Endothelial cell of umbilical vein (primary cell): Measurements from ENCODE around the gene DST. TPM values are rescaled to one million over a fixed set of nuclear protein-coding genes. Genes with fewer than 3 reads are reported as not detected.

Experiments used
- BruUV-seq: library from RNA; stranded (reverse); fragments of 400-500 nt; replicated peaks from 2 replicates; lab custom pipeline; 2021; lab: Mats Ljungman, UMichigan
- CTCF ChIA-PET: fragments of 300-600, 350-600 bp; sonication (Branson Sonifier 250); formaldehyde crosslinking; loops from one replicate; lab custom pipeline; 2021; ENCODE audit warnings: antibody characterized with exemption, inconsistent platforms; lab: Charles Lee
- POLR2A ChIA-PET: fragments of 300-600, 350-600 bp; sonication (Branson Sonifier 250); formaldehyde crosslinking; loops from one replicate; lab custom pipeline; 2021; ENCODE audit warnings: antibody characterized with exemption, inconsistent platforms; lab: Charles Lee
- DNase-seq: peaks from one replicate; pipeline ENCODE4 v3.0.0-alpha.2; 2011; ENCODE audit warnings: low read depth, low spot score
- FAIRE-seq: peaks from 2 replicates; lab custom pipeline; 2011; peaks lifted over from hg19 to GRCh38; lab: Jason Lieb, UNC
- H2AFZ ChIP-seq: 2 replicates; pipeline ENCODE4 v1.6.0; 2012; ENCODE audit warnings: low read depth, low read length, control low read depth, inconsistent platforms
- H3K27ac ChIP-seq: 2 replicates; pipeline ENCODE4 v1.5.1; 2011; ENCODE audit warnings: low read depth, mild to moderate bottlenecking, control low read depth, low read length, moderate library complexity; ENCODE audit not compliant: insufficient read depth
- H3K27me3 ChIP-seq, 2 experiments: 2 replicates each; pipeline versions ENCODE4 v1.6.0 to v1.6.1; 2011; ENCODE audit warnings: low read length in 2 of 2, mixed read lengths in 1 of 2; ENCODE audit not compliant: control insufficient read depth in 2 of 2, insufficient read depth in 2 of 2
- H3K36me3 ChIP-seq, 2 experiments: 2 replicates in 1 of 2; 3 replicates in 1 of 2; pipeline ENCODE4 v1.5.1; 2011; ENCODE audit warnings: low read length in 2 of 2, mild to moderate bottlenecking in 1 of 2, moderate library complexity in 1 of 2; ENCODE audit not compliant: control insufficient read depth in 2 of 2, insufficient read depth in 2 of 2; ENCODE audit errors: extremely low read depth in 1 of 2
- H3K4me1 ChIP-seq: 3 replicates; pipeline ENCODE4 v1.5.1; 2011; ENCODE audit warnings: mild to moderate bottlenecking, low read length; ENCODE audit not compliant: control insufficient read depth, insufficient read depth; ENCODE audit errors: extremely low read depth
- H3K4me2 ChIP-seq: 2 replicates; pipeline ENCODE4 v1.6.1; 2011; ENCODE audit warnings: low read length, control low read depth, mixed read lengths; ENCODE audit not compliant: insufficient read depth
- H3K4me3 ChIP-seq, 3 experiments: fragments of 200-600 bp in 1 of 3; sonication (generic), shearing (Covaris generic) in 1 of 3; replicated peaks in 1 of 3; 2 replicates each; pipeline ENCODE4 v1.5.1; 2011 to 2016; ENCODE audit warnings: control low read depth in 3 of 3, low read length in 3 of 3, mild to moderate bottlenecking in 2 of 3, inconsistent platforms in 1 of 3, low read depth in 1 of 3, moderate library complexity in 1 of 3; ENCODE audit not compliant: insufficient read depth in 1 of 3
- H3K79me2 ChIP-seq: 2 replicates; pipeline ENCODE4 v1.6.0; 2012; ENCODE audit warnings: low read length, inconsistent platforms; ENCODE audit not compliant: control insufficient read depth, insufficient read depth
- H3K9ac ChIP-seq: replicated peaks from 2 replicates; pipeline ENCODE3; 2011; ENCODE audit warnings: low read length, control low read depth; ENCODE audit not compliant: insufficient read depth; ENCODE audit errors: extremely low read depth
- H3K9me1 ChIP-seq: replicated peaks from 3 replicates; pipeline ENCODE4 v1.6.0; 2011; ENCODE audit warnings: mild to moderate bottlenecking, low read length; ENCODE audit not compliant: control insufficient read depth, insufficient read depth; ENCODE audit errors: extremely low read depth
- H3K9me3 ChIP-seq: replicated peaks from 2 replicates; pipeline ENCODE4 v1.5.1; 2012; ENCODE audit warnings: low read length, inconsistent platforms; ENCODE audit not compliant: control insufficient read depth, insufficient read depth
- H4K20me1 ChIP-seq: replicated peaks from 2 replicates; pipeline ENCODE3; 2011; ENCODE audit warnings: mild to moderate bottlenecking, low read length; ENCODE audit not compliant: control insufficient read depth, insufficient read depth; ENCODE audit errors: extremely low read depth
- EZH2 ChIP-seq: IDR thresholded peaks from 2 replicates; pipeline ENCODE4 v1.6.1; 2012; ENCODE audit warnings: borderline replicate concordance, low read depth, mild to moderate bottlenecking, moderate library complexity, low read length, inconsistent platforms; ENCODE audit not compliant: severe bottlenecking
- FOS ChIP-seq: IDR thresholded peaks from 2 replicates; pipeline ENCODE4 v1.6.1; 2011; ENCODE audit warnings: mild to moderate bottlenecking, low read length, moderate library complexity, borderline replicate concordance; ENCODE audit not compliant: insufficient read depth
- GATA2 ChIP-seq: IDR thresholded peaks from 2 replicates; pipeline ENCODE4 v1.7.0; 2011; ENCODE audit warnings: low read depth, mild to moderate bottlenecking, moderate library complexity, mixed read lengths, low read length; ENCODE audit not compliant: insufficient read length, insufficient read depth
- JUN ChIP-seq: IDR thresholded peaks from 2 replicates; pipeline ENCODE4 v1.6.1; 2011; ENCODE audit warnings: borderline replicate concordance, low read depth; ENCODE audit not compliant: insufficient read length, insufficient read depth
- MYC ChIP-seq: IDR thresholded peaks from one replicate; pipeline ENCODE4 v1.6.1; 2011; ENCODE audit warnings: mild to moderate bottlenecking, low read depth, low read length
- POLR2A ChIP-seq: IDR thresholded peaks from 2 replicates; pipeline ENCODE4 v1.6.1; 2012; ENCODE audit warnings: low read depth, mild to moderate bottlenecking, control low read depth, low read length
- POLR2AphosphoS5 ChIP-seq: IDR thresholded peaks from 2 replicates; pipeline ENCODE4 v1.6.1; 2012; ENCODE audit warnings: low read depth, mild to moderate bottlenecking, control low read depth, low read length, moderate library complexity; ENCODE audit not compliant: insufficient read depth
- dilution Hi-C: fragments of 300-500 bp; cut with MboI; formaldehyde crosslinking; loops from one replicate; pipeline ENCODE4 v1.15.0; 2019; ENCODE audit warnings: low sequenced_read_pairs; ENCODE audit not compliant: extremely low pct_ligation_motif_present
- intact Hi-C: fragments of 100-400 bp; cut with micrococcal nuclease; formaldehyde crosslinking; loops from one replicate; pipeline ENCODE4 v1.10.0; 2022
- polyA plus RNA-seq, 4 experiments: library from polyadenylated mRNA; depleted of rRNA in 3 of 4; stranded (reverse) in 3 of 4; unstranded in 1 of 4; fragments of >200 nt; gene quantifications; 2 replicates each; pipeline versions ENCODE4 v1.2.1 to v1.2.3, GENCODE V29; 2011 to 2012; ENCODE audit warnings: missing spikeins in 1 of 4
- total RNA-seq: library from RNA; stranded (reverse); gene quantifications from 2 replicates; pipeline ENCODE4 v1.2.3, GENCODE V29; 2021
- TF ChIP-seq, protein P1 (sequence below): IDR thresholded peaks from 2 replicates; pipeline ENCODE4 v1.6.1; 2011; ENCODE audit not compliant: insufficient read depth, insufficient read length
- TF ChIP-seq, protein P2 (sequence below), 2 donors: IDR thresholded peaks; 1 replicate in 1 of 2; 2 replicates in 1 of 2; pipeline ENCODE4 v1.5.1; 2011; ENCODE audit warnings: low read length in 2 of 2, mild to moderate bottlenecking in 2 of 2, moderate library complexity in 2 of 2, control low read depth in 1 of 2, inconsistent platforms in 1 of 2, low read depth in 1 of 2; ENCODE audit not compliant: insufficient read depth in 1 of 2; ENCODE audit errors: extremely low read depth in 1 of 2

DST gene
- total and polyA plus RNA-seq, 2 donors (not counting 3 experiments of a cell fraction or from before 2014, with no cell fraction given) = 62.3 to 253 TPM

GRCh38 chr6:56509031-56509430, 133.7 kb downstream of the DST start:
- Histone ChIP-seq H3K27ac (no peak overlapping the region), H3K9me1 (no peaks in the 10 kb centered on the region), H3K9ac (no peak overlapping the region), H3K9me3 (no peaks in the 10 kb centered on the region), H3K4me2 (no peak overlapping the region), H2AFZ (no peak overlapping the region), H3K79me2 (no peaks in the 10 kb centered on the region), H3K36me3 (peaks cover 10 to 14% of the 10 kb centered on the region in 2 experiments), H3K4me3 (no peak overlapping the region), H3K4me1 (no peaks in the 10 kb centered on the region), H4K20me1 (no peaks in the 10 kb centered on the region), H3K27me3 (no peaks in the 10 kb centered on the region)
- no TSS peak for BruUV-seq
- ChIA-PET CTCF (interaction anchor here (0.9 to 1.0 kb wide), 2 partner anchors 34 to 138 kb away, joined by 3 read pairs; no protein-coding TSS in a partner anchor), POLR2A (no interaction called here)
- DNase-seq (no peak), FAIRE-seq (no peak)
- TF ChIP-seq JUN (no peak), POLR2A (no peak), EZH2 (no peak), GATA2 (no peak), MYC (no peak), POLR2AphosphoS5 (no peak), FOS (no peak)
- TF ChIP-seq, protein P1, sequence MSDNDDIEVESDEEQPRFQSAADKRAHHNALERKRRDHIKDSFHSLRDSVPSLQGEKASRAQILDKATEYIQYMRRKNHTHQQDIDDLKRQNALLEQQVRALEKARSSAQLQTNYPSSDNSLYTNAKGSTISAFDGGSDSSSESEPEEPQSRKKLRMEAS = no peak
- TF ChIP-seq, protein P2, sequence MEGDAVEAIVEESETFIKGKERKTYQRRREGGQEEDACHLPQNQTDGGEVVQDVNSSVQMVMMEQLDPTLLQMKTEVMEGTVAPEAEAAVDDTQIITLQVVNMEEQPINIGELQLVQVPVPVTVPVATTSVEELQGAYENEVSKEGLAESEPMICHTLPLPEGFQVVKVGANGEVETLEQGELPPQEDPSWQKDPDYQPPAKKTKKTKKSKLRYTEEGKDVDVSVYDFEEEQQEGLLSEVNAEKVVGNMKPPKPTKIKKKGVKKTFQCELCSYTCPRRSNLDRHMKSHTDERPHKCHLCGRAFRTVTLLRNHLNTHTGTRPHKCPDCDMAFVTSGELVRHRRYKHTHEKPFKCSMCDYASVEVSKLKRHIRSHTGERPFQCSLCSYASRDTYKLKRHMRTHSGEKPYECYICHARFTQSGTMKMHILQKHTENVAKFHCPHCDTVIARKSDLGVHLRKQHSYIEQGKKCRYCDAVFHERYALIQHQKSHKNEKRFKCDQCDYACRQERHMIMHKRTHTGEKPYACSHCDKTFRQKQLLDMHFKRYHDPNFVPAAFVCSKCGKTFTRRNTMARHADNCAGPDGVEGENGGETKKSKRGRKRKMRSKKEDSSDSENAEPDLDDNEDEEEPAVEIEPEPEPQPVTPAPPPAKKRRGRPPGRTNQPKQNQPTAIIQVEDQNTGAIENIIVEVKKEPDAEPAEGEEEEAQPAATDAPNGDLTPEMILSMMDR (IDR thresholded peaks at IDR 0.05; ENCODE audit: extremely low read depth in 1 of 2, insufficient read depth in 1 of 2, low read depth in 1 of 2, low read length in 2 of 2) = no peak
- dilution Hi-C loops = no loop called here
- intact Hi-C loops = no loop called here
